HUES6 (cell line): Measurements from ENCODE around the gene SRGN.

Source experiments
- H3K27ac ChIP-seq: 2 replicates; pipeline ENCODE4 v1.7.0; 2013; ENCODE audit warnings: low read depth, mild to moderate bottlenecking, low read length, inconsistent platforms
- H3K27me3 ChIP-seq: 2 replicates; pipeline ENCODE4 v1.6.1; 2013; ENCODE audit warnings: low read length; ENCODE audit not compliant: control insufficient read depth, insufficient read depth
- H3K36me3 ChIP-seq: 2 replicates; pipeline ENCODE4 v1.6.1; 2013; ENCODE audit warnings: low read length; ENCODE audit not compliant: control insufficient read depth, insufficient read depth
- H3K4me1 ChIP-seq: 2 replicates; pipeline ENCODE4 v1.6.1; 2013; ENCODE audit warnings: low read length; ENCODE audit not compliant: control insufficient read depth, insufficient read depth
- H3K4me3 ChIP-seq: 2 replicates; pipeline ENCODE4 v1.5.1; 2013; ENCODE audit warnings: low read depth, low read length
- H3K9ac ChIP-seq: one replicate; pipeline ENCODE4 v1.6.1; 2013; ENCODE audit warnings: mild to moderate bottlenecking, low read length
- H3K9me3 ChIP-seq: 2 replicates; pipeline ENCODE4 v1.6.1; 2013; ENCODE audit warnings: low read depth, low read length; ENCODE audit not compliant: control insufficient read depth, insufficient read depth

The SRGN gene

DNA sequence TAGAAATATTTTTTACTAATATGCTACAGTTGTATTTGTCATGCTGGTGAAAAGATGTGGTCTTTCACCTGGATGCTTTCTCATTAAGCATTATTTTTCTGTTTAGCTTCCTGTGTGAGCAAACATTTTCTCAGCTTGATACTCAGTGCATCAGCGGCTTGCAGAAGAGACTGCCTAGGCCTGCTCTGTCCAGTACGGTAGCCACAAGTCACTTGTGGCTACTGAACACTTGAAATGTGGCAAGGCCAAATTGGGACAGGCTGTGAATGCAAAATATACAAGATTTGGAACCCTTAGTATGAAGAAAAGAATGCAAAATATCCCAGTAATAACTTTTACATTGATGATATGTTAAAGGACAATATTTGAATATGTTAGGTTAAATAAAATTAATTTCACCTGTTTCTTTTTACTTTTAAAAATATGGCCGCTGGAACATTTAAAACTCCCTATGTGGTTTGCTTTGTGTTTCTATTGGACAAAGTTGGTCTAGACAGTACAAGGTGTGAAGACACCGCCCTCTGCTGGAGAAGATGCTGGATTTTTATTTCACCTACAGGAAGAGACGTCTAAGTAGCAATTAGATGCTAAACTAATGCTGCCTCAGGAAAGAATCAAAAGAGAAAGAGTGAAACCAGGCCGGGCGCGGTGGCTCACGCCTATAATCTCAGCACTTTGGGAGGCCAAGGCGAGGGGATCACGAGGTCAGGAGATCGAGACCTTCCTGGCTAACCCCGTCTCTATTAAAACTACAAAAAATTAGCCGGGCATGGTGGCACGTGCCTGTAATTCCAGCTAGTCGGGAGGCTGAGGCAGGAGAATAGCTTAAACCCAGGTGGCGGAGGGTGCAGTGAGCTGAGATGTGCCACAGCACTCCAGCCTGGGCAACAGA lies 5.3 kb downstream of the SRGN start:
- H3K27ac ChIP-seq: no peak overlapping the region
- no peak overlapping the region for H3K4me3 ChIP-seq
- H3K4me1 ChIP-seq: no peaks in the 10 kb centered on the region
- H3K9me3 ChIP-seq: no peaks in the 10 kb centered on the region
- H3K36me3 ChIP-seq: no peaks in the 10 kb centered on the region
- H3K27me3 ChIP-seq: no peaks in the 10 kb centered on the region
- no peak overlapping the region for H3K9ac ChIP-seq

DNA sequence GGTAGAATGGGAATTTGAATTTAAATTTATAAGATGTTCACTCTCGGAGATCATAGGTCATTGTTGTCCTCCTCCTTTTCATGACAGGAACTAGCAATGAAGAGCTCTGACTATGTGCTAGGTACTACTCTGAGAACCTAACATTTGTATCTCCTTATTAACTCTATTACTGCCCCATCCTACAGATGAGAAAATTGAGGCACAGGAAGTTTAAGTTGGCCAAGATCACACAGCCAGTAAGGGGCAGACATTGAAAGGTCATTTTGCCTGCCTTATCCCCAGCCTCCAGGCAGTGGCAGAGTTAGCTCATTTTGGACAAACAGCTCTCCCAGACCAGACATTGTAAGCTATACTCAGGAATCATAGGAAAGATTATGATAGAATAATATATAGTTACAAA lies 6.0 kb downstream of the SRGN start:
- Histone ChIP-seq H3K9ac (no peak overlapping the region), H3K27me3 (no peaks in the 10 kb centered on the region), H3K9me3 (no peaks in the 10 kb centered on the region), H3K4me1 (no peaks in the 10 kb centered on the region), H3K36me3 (no peaks in the 10 kb centered on the region), H3K4me3 (no peak overlapping the region), H3K27ac (no peak overlapping the region)

DNA sequence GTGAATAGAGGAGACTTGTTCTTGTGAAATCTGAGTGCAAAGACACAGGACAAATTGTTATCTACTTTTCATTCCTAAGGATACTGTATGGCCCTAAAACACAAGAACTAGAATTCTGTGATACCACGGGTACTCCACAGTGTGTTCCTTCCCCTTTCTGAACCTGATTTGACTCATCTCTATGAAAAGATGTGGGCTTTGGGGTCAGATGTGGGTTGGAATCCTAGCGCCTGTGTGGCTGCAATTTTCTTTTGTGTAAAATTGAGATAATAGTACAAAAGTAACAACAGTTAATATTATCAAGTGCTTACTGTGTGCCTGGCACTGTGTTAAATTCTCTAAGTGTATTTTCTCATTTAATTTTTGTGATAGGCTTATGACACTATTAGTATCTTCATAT lies 8.1 kb downstream of the SRGN start:
- no peak overlapping the region for H3K27ac ChIP-seq
- peaks cover 3% of the 10 kb centered on the region for H3K4me1 ChIP-seq
- H3K4me3 ChIP-seq: no peak overlapping the region
- H3K36me3 ChIP-seq: no peaks in the 10 kb centered on the region
- H3K9me3 ChIP-seq: no peaks in the 10 kb centered on the region
- no peak overlapping the region for H3K9ac ChIP-seq
- H3K27me3 ChIP-seq: no peaks in the 10 kb centered on the region

DNA sequence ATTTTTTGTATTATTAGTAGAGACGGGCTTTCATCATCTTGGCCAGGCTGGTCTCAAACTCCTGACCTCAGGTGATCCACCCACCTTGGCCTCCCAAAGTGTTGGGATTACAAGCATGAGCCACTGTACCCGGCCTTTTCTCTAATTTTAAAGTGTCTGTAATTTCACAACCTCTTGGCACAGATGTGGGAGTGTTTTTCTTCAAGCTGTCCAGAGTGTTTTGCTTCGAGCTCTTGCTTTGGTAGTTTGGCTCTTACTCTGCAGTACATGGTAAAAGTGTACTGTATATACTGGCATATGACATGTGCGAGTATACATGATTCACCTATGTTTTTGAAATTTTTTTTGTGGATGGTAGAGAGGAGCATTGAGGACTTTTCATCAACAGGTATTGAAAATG lies 9.8 kb downstream of the SRGN start:
- no peaks in the 10 kb centered on the region for H3K27me3 ChIP-seq
- no peaks in the 10 kb centered on the region for H3K36me3 ChIP-seq
- no peaks in the 10 kb centered on the region for H3K9me3 ChIP-seq
- no peak overlapping the region for H3K27ac ChIP-seq
- H3K4me3 ChIP-seq: no peak overlapping the region
- H3K9ac ChIP-seq: no peak overlapping the region
- peaks cover 3% of the 10 kb centered on the region for H3K4me1 ChIP-seq

DNA sequence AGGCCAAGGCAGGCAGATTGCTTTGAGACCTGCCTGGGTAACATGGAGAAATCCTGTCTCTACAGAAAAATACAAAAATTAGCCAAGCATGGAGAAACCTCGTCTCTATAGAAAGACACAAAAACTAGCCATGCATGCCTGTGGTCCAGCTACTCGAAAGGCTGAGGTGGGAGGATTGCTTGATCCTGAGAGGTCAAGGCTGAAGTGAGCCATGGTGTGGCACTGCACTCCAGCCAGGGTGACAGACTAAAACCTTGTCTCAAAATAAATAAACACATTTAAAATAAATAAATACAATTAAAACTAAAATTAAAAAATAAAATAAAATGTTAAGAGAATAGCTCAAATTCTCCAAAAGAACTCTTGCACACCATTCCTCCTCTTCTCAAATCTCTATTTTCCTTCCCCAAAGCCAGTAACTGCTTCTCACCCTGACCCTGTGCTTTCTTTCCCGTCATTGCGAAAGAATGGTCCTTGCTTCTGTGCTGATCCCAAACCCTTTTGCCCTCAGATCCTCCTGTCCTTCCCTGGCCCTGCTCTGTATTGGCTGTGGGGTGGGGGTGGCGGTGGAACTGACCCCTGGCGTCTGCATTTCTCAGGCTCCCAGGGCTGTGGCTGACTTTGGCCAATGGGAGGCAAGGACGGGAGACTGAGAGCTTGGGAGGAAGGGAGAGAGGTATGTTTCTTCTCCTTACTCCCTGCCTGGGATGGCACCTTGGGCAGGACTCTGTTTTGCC lies 12.4 kb downstream of the SRGN start:
- Histone ChIP-seq H3K36me3 (no peaks in the 10 kb centered on the region), H3K4me1 (peaks cover 3% of the 10 kb centered on the region), H3K4me3 (no peak overlapping the region), H3K27ac (no peak overlapping the region), H3K27me3 (no peaks in the 10 kb centered on the region), H3K9me3 (no peaks in the 10 kb centered on the region), H3K9ac (no peak overlapping the region)

DNA sequence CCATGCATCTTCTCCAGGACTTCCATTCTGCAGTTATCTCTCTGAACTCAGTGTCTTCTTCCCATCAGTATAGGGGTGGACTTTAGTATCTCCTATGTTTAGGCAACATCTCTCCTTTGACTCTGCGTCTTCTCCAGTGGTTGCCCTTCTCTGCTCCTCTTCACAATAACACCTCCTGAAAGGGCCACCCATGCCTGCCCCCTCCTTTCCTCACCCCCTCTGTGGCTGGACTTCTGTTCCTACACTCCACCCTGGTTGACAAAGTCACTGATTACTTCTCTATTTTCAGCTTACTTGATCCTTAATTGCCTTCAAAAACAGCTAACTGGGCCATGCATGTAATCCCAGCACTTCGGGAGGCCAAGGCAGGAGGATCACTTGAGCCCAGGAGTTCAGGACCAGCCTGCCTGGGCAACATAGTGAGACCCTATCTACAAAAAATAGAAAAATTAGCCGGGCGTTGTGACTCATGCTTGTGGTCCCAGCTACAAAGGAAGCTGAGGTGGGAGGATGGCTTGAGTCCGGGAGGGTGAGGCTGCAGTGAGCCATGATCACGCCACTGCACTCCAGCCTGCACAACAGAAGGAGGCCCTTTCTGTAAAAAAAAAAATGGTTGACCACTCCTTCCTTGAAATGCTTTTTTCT lies 13.7 kb downstream of the SRGN start:
- H3K4me1 ChIP-seq: peaks cover 3% of the 10 kb centered on the region

DNA sequence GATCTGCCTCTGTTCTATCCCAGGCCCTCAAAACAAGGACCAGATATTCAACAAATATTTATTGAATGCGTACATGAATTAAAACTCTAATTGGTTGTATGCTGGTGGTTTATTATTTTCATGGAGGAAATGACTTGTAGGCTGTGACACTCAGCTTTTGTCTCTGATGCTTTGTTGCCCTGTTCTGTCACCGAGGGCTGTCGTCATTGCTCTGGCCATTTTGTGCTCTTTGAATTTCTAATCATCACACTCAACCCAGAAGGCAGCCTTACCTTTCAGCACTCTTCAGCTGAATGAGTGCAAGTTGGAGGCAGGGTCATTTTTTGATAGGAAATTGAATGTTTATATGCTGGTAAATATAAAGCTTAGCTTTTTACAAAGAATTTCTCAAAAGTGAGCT lies 14.5 kb downstream of the SRGN start:
- Histone ChIP-seq H3K27me3 (no peaks in the 10 kb centered on the region), H3K36me3 (no peaks in the 10 kb centered on the region), H3K9me3 (no peaks in the 10 kb centered on the region), H3K4me1 (peaks cover 3% of the 10 kb centered on the region), H3K9ac (no peak overlapping the region), H3K27ac (no peak overlapping the region), H3K4me3 (no peak overlapping the region)

More for the DNA sequence above, 13.7 kb downstream of the SRGN start:
- Histone ChIP-seq H3K4me3 (no peak overlapping the region), H3K36me3 (no peaks in the 10 kb centered on the region), H3K27ac (no peak overlapping the region), H3K27me3 (no peaks in the 10 kb centered on the region), H3K9me3 (no peaks in the 10 kb centered on the region), H3K9ac (no peak overlapping the region)

DNA sequence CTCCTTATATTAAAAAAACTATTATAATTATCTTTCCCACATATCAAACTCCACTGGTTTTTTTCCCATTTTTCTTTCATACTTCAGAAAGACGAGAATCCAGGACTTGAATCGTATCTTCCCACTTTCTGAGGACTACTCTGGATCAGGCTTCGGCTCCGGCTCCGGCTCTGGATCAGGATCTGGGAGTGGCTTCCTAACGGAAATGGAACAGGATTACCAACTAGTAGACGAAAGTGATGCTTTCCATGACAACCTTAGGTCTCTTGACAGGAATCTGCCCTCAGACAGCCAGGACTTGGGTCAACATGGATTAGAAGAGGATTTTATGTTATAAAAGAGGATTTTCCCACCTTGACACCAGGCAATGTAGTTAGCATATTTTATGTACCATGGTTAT lies 15.9 kb downstream of the SRGN start:
- no peaks in the 10 kb centered on the region for H3K36me3 ChIP-seq
- no peak overlapping the region for H3K9ac ChIP-seq
- no peak overlapping the region for H3K4me3 ChIP-seq
- H3K27ac ChIP-seq: no peak overlapping the region
- no peaks in the 10 kb centered on the region for H3K9me3 ChIP-seq
- H3K27me3 ChIP-seq: no peaks in the 10 kb centered on the region
- peaks cover 3% of the 10 kb centered on the region for H3K4me1 ChIP-seq

DNA sequence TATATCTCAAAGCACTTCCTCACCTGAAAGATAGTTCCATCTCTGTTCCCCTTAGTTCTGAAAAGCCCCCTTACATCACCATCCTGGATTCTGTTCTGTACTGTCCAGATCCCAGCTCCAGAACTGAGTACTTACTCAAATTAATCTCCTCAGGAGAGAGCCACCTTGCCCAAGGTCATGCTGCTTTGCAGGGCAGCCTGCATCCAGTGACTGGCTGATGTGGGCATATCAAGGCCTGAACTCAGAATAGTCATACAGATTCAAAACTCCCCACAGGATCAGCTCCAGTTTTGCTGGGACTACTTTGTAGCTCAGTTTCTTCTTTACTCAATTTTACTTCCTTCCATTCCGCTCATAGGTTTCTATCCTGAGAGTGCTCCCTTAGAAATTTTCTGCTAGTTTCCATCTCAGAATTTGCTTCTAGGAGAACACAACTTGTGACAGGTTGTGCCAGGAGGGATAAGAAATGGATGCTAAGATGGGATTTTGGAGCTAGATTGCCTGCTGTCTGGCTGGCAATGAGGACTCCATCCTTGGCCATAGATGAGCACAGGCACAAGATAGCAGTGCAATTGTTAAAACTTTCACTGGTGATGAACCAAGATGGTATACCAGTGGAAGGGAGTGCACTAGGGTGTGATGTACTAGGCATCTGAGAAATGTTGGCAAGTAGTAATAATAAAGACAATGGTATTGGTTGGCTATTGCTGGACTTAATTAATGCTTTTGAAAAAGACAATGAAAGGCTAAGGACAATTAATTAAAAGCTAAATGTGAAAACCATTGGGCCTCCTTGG lies 17.3 kb downstream of the SRGN start:
- Histone ChIP-seq H3K27ac (no peak overlapping the region), H3K4me1 (peaks cover 3% of the 10 kb centered on the region), H3K9ac (no peak overlapping the region), H3K9me3 (no peaks in the 10 kb centered on the region), H3K4me3 (no peak overlapping the region), H3K36me3 (no peaks in the 10 kb centered on the region), H3K27me3 (no peaks in the 10 kb centered on the region)

DNA sequence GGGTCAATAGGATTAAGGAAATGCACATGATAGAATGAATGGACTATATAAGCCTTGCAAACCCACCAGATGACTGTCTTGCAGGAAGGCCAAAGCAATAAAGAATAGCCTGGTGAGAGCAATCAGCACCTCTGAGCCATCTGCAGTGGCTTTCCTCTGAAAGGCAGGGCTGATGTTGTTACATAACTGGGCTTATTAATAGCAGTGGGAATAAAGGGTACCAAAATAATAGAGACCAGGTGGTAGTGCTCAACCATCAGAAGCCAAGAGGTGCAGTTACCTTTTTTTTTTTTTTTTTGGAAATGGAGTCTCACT lies 19.2 kb downstream of the SRGN start:
- H3K36me3 ChIP-seq: no peaks in the 10 kb centered on the region

More for the DNA sequence above, 19.2 kb downstream of the SRGN start:
- Histone ChIP-seq H3K4me1 (no peaks in the 10 kb centered on the region), H3K27ac (no peak overlapping the region), H3K27me3 (no peaks in the 10 kb centered on the region), H3K9ac (no peak overlapping the region), H3K4me3 (no peak overlapping the region), H3K9me3 (no peaks in the 10 kb centered on the region)
